ENCODE measurements around the gene CIBAR2. TPM values are rescaled to one million over a fixed set of nuclear protein-coding genes. Genes with fewer than 3 reads are reported as not detected.

CIBAR2 gene
- total RNA-seq, 1 donor from 2014 or later = not detected

DNA sequence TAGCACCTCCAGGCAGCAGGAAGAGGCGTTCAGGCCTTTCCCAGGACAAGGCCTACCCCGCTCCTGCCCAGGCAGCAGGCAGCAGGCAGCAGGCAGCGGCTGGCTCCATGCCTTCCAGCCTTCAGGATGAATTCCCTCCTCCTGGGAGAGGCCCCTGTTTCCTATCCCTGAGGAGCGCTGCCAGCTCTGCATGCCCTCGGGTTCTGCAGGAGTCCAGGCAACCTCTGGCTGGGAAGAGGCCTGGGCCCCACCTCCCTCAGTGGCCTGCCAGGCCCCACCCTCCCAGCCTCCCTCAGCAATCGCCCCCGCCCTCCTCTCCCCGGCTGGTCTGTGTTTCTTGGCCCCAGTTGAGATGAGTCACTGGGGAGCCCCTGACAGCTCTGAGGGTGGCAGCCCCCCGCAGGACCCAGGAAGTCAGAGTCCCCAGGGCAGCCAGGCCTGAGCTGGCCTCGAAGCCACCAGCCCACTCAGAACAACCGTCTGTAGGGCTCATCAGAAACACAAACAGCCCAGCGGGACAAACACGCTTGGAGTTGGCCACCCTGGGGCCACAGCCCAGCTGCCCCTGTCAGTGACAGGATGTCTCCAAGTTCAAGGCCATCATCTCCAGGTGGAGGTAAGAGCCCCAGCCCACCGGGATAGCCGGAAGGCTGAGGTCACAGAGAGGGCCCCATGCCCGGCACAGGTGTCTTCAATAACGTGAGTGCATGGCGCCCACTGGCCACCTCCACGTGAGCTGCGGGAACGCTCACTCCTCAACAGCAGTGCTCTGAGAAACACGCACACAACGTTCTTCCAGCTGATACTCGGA, 39.5 kb upstream of the CIBAR2 start:
- Histone ChIP-seq H3K36me3 (no peaks in the 10 kb centered on the region), H3K9me3 (replicated peaks) (no peaks in the 10 kb centered on the region), H3K27me3 (ENCODE audit: low read depth) (no peaks in the 10 kb centered on the region), H3K4me3 (no peak overlapping the region), H3K4me1 (peaks cover 77% of the 10 kb centered on the region), H3K27ac (replicated peaks) (peak overlapping the region; percentile 94)
- intact Hi-C loops (cut with micrococcal nuclease) = no loop called here
- peak; percentile 83 for DNase-seq
- TF ChIP-seq, protein P1, sequence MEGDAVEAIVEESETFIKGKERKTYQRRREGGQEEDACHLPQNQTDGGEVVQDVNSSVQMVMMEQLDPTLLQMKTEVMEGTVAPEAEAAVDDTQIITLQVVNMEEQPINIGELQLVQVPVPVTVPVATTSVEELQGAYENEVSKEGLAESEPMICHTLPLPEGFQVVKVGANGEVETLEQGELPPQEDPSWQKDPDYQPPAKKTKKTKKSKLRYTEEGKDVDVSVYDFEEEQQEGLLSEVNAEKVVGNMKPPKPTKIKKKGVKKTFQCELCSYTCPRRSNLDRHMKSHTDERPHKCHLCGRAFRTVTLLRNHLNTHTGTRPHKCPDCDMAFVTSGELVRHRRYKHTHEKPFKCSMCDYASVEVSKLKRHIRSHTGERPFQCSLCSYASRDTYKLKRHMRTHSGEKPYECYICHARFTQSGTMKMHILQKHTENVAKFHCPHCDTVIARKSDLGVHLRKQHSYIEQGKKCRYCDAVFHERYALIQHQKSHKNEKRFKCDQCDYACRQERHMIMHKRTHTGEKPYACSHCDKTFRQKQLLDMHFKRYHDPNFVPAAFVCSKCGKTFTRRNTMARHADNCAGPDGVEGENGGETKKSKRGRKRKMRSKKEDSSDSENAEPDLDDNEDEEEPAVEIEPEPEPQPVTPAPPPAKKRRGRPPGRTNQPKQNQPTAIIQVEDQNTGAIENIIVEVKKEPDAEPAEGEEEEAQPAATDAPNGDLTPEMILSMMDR (IDR thresholded peaks at IDR 0.05; ENCODE audit: borderline replicate concordance) = no peak

DNA sequence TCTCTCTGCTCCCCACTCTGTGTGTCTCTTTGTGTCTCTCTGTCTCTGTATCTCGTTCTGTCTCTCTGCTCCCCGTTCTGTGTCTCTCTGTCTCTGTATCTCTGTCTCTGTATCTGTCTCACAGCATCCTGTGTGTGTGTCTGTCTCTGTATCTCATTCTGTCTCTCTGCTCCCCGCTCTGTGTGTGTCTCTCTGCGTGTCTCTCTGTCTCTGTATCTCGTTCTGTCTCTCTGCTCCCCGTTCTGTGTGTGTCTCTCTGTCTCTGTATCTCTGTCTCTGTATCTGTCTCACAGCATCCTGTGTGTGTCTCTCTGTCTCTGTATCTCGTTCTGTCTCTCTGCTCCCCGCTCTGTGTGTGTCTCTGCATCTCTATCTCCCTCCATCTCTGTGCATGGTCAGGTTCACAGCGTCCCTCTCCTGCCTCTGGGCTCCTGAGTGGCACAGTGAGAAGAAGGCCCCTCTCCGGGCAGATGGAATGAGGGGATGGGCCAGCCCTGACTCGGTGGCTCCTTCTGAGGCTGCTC, 38.9 kb upstream of the CIBAR2 start:
- Histone ChIP-seq H3K27ac (replicated peaks) (peak overlapping the region; percentile 94), H3K4me3 (no peak overlapping the region), H3K4me1 (peaks cover 83% of the 10 kb centered on the region), H3K27me3 (ENCODE audit: low read depth) (no peaks in the 10 kb centered on the region), H3K36me3 (no peaks in the 10 kb centered on the region), H3K9me3 (replicated peaks) (no peaks in the 10 kb centered on the region)
- TF ChIP-seq, protein P1 (IDR thresholded peaks at IDR 0.05; ENCODE audit: borderline replicate concordance) = no peak
- no peak for DNase-seq
- intact Hi-C loops (cut with micrococcal nuclease) = no loop called here

DNA sequence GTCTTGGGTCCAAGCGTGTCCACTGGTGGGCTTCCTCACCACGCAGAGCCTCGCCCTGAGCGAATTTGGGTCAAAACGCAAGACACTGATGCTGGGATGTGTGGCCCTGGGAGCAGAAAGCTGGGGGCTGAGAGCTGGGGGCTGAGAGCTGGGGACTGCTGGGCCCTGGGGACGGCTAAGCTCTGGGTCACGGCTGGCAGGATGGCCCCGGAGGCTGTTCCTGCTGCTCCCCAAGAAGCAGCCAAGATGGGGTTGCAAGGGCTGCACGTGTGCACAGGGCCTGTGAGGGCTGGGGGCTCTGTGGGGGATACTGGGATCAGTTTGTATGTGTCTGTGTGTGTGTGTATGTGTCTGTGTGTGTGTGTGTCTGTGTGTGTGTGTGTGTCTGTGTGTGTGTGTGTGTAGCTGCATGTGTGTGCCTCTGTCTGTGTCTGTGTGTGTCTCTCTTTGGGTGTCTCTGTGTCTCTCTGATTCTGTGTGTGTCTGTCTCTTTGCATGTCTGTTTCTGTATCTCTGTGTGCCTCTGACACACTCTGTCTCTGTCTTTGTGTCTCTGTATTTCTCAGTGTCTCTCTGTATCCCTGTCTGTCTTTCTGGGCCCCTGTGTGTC, 38.2 kb upstream of the CIBAR2 start:
- Histone ChIP-seq H3K36me3 (no peaks in the 10 kb centered on the region), H3K4me1 (peaks cover 91% of the 10 kb centered on the region), H3K9me3 (replicated peaks) (no peaks in the 10 kb centered on the region), H3K4me3 (no peak overlapping the region), H3K27me3 (ENCODE audit: low read depth) (no peaks in the 10 kb centered on the region), H3K27ac (replicated peaks) (peak overlapping the region; percentile 94)
- no peak for DNase-seq
- intact Hi-C loops (cut with micrococcal nuclease) = no loop called here
- TF ChIP-seq, protein P1 (IDR thresholded peaks at IDR 0.05; ENCODE audit: borderline replicate concordance) = no peak

DNA sequence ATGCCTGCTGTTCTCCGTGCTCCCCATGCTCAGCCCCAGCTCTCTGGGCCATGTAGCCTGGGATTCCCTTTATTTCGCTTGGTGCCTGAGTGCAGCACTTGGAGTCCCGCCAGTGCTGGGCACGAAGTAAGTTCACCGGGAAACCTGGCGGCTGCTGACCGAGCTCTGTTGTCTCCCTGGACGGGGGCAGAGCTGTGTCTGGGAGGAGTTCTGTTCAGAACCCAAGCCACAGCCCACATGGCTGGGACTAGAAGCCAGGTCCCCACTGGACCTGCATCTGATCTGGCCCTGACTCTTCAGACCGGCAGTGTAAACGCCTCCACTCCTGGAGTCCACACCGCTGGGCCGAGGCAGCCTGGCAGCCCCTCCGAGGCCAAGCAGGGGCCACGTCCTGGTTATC, 37.5 kb upstream of the CIBAR2 start:
- H3K27ac ChIP-seq (replicated peaks) = peak overlapping the region; percentile 94
- H3K36me3 ChIP-seq = no peaks in the 10 kb centered on the region
- H3K9me3 ChIP-seq (replicated peaks) = peaks cover 1% of the 10 kb centered on the region
- H3K4me1 ChIP-seq = peaks cover 97% of the 10 kb centered on the region
- no peak overlapping the region for H3K4me3 ChIP-seq
- peak; percentile 80 for DNase-seq
- H3K27me3 ChIP-seq (ENCODE audit: low read depth) = no peaks in the 10 kb centered on the region
- intact Hi-C loops (cut with micrococcal nuclease) = no loop called here
- TF ChIP-seq, protein P1 (IDR thresholded peaks at IDR 0.05; ENCODE audit: borderline replicate concordance) = no peak

DNA sequence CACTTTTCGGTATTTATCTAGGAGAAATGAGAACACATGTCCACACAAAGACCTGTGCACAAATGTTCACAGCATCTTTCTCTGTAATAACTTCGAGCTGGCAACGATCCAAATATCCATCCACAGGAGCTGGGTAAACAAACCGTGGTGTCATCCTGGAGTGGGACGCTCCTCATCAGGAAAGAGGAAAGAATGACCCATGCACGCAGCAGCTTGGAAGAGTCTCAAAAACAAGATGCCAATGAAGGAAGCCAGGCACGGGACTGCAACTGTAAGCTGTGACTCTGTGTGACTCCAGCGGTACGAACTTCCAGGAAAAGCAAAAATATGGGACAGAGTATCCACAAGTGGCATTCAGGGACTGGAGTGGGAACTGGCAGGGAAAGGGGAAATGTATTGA, 36.7 kb upstream of the CIBAR2 start:
- peak overlapping the region; percentile 94 for H3K27ac ChIP-seq (replicated peaks)
- no peak overlapping the region for H3K4me3 ChIP-seq
- no peak for DNase-seq
- TF ChIP-seq, protein P1 (IDR thresholded peaks at IDR 0.05; ENCODE audit: borderline replicate concordance) = no peak
- intact Hi-C loops (cut with micrococcal nuclease) = no loop called here
- no peaks in the 10 kb centered on the region for H3K36me3 ChIP-seq
- peaks cover 4% of the 10 kb centered on the region for H3K9me3 ChIP-seq (replicated peaks)
- no peaks in the 10 kb centered on the region for H3K27me3 ChIP-seq (ENCODE audit: low read depth)
- peaks cover 94% of the 10 kb centered on the region for H3K4me1 ChIP-seq
